Raji (cell line): ENCODE results near the gene MEF2A.

Experiments
- POLR2A ChIP-seq: IDR thresholded peaks from 2 replicates; pipeline ENCODE4 v1.6.1; 2011; ENCODE audit warnings: low read depth, low read length, control low read depth; ENCODE audit not compliant: insufficient read depth

The MEF2A gene

DNA sequence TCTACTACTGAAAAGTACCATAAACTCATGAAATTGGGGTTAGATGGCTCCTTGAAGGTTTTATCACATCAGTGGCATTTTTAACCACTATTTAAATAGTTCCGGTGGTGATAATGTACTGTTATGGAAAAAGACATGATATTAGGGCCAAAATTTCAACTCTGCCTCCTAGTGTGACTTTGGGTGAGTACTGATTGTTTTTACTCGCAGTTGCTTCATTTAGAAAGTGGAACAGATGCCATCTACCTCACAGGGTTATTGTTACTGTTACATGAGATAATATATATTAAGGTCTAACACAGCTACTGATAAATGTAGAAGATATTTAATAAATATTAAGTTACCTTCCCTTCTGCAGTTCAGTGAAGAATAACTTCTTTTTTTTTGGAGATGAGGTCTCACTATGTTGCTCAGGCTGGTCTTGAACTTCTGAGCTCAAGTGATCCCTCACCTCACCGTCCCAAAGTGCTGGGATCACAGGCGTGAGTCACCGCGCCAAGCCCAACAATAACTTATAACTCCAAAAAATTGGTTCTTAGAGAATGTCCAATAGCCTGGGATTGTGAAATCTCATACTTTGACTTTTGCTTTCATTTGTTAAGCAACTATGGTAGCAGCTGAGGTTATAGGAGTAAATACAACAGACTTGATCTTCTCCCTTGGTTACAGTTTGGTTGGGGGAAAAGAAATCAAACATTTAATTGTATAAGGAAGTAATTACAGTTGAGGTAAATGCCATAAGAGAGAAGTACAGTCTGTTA, 48.3 kb downstream of the MEF2A start:
- no peak for TF ChIP-seq POLR2A

DNA sequence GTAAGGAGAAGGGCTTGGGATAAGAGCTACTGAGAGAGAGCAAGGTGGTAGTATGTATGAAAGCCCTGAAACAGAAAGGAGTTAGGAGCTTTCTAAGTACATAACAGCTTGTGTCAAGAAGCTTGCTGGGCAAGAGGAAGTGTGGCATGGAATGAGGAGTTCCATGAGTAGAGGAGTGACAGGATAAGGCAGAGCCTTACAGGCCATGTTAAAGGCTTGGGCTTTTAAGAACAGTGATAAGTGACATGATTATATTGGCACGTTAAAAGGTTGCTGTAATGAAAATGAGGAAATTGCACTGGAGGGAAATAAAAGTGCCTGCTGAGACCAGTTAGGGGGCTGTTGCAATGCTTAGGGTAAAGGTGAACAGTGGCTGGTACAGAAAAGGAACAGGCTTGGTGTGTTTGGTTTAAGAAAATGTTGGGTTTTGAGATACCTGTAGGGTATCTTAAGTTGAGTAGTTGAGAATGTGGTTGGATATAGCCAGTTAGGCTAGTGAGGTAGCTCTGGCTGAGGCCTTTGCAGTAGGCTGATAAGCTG, 49.0 kb downstream of the MEF2A start:
- TF ChIP-seq POLR2A: no peak

DNA sequence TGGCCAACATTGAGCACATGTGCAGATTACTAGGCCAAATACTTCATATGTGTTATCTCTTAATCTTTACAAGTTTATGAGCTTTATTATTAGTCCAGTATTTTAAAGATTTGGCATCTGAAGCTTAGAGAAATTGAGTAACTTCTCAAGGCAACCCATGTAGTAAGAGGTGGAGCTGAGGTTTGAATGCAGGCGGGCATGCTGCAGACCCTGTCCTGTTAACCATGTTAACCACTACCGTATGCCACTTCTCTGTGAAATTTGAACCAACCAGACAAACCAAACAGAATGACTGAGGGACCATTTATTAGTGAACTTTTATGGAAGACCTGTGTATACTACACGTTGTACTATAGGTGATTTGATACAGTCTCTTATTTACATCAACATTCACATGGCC, 49.7 kb downstream of the MEF2A start:
- TF ChIP-seq POLR2A: no peak

DNA sequence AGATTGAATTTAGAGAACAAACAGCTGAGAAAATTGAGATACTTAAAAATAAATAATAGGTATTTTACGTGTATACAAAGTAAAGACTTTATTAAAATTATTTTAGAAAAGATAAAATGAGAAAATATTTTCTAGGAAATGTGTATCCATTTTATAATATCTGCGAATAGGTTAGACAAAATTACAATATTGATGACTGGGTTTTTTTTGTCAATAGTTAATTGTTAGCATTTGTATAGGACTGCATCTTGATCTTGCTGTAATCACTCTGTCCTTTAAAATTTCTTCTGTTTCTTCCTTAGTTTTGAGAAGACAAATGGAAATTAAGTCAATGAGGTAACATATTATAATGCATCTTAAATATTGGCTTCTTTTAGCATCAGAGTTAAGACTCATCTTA, 50.3 kb downstream of the MEF2A start:
- TF ChIP-seq POLR2A: no peak

DNA sequence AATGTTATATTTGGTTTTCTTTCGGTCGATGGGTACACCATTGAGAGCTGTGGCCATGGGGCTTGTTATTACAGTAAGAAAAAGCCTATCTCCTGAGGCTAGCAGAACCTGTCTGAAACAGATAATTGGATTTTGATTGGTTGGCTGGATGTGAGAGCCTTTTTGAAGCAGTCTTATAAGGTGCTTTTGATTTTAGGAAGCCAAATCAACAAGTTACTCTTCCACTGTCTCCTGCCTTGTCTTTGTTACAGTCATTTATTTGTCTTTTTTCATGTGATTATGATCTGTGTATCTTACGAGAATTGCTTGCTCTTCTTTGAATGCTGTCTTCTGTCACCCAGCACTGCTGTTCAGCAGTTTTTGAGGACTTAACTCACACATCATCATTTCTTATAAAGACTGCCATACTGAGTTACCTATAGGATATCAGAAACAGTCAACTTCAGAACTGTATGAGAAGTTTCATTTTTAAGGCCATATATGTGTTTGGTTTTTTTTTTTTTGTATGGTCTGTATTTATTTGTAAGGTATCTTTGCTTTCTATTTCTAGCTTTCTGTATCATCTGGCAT, 51.1 kb downstream of the MEF2A start:
- no peak for TF ChIP-seq POLR2A

DNA sequence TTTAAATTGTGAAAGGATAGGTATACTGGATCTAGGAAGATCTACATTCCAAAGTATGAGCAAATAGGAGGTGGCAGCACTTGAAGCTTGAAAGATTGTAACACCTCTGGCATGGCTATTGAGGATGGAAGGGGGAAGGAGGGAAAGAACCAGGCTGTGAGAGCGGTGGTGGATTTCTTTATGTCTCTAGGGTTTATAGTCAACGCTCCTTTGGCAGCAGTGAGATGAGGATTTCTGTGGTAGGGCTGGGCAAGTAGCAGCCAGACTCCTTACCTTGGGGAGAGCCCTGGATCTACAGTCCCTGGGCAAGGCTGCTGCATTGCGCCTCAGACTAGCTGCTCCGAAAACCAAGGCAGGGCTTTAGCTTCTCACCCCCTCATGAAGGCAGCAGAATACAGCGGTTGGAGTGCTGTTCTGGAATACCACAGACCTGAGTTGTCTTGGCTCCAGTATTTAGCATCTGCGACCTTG, 53.2 kb downstream of the MEF2A start:
- no peak for TF ChIP-seq POLR2A

DNA sequence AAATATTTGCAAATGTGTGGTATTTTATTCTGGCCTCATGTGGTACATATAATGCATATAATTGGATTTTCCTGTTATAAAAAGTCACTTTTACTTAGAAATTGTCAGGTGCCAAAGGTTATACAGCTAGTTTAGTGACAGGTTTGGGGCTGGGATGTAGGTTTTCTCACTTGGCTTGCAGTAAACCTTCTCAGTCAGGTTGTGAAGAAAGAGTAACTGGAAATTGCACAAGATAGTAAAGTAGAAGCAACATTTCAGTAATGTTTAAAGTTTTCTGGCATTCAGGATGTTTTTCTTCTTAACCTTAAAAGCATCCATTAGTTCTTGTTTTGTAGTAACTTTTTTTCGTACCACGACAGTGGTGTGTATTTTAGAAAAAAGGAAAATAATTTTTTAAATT, 53.9 kb downstream of the MEF2A start:
- no peak for TF ChIP-seq POLR2A

DNA sequence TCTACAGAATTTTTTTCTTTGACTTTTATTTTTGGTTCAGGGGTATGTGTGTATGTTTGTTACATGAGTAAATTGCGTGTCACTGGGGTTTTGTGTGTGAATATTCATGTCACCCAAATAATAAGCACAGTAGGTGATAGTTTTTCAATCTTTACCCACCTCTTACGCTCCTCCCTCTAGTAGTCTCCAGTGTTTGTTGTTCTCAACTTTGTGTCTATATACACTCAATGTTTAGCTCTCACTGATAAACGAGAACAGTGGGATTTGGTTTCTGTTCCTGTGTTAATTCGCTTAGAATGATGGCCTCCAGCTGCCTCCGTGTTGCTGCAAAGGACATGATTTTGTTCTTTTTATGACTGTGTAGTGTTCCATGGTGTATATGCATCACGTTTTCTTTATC, 54.4 kb downstream of the MEF2A start:
- no peak for TF ChIP-seq POLR2A

DNA sequence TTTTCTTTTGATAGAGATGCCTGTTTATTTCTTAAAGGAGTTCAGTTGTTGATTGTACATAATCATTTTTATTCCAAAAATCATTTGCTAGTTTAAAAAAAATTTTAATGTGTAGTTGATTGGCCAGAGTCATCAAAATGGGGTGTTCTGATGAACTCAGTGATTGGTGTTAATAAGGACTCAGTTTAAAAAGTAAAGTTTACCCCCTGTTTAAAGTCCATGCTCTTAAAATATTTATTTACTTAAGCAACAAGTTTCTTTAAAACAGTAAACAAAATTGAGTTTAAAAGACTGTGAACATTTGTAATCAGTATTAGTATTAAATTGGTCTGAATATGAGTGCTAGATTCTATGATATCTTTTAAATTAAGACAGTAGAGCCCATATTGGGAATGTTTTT, 56.0 kb downstream of the MEF2A start:
- no peak for TF ChIP-seq POLR2A

DNA sequence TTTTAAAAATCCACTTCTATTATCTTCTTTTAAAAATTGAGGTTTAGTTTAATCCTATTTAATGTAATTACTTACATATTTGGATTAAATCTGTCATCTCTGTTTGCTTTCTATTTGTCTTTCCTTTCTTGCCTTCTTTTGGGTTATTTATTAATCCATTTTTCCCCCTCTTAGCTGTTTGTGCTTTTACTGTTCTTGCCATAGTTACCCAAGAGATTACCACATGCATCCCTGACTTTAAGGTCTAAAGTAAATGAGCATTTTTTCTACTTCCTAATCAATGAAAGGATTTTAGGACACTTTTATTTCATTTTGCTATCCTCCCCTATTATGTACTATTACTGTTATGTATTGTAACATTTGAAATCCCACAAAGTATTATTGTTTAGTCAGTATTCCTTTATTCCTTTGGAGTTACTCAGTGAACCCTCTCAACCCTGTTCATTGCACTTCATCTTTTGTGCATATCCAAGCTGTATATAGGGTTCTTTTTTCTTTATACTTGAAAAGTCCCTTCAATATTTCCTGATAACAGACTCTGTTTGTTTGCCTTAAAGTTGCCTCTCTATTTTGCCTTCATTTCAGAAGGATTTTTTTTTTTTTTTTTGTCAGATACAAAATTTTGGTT, 62.7 kb downstream of the MEF2A start:
- TF ChIP-seq POLR2A: no peak

DNA sequence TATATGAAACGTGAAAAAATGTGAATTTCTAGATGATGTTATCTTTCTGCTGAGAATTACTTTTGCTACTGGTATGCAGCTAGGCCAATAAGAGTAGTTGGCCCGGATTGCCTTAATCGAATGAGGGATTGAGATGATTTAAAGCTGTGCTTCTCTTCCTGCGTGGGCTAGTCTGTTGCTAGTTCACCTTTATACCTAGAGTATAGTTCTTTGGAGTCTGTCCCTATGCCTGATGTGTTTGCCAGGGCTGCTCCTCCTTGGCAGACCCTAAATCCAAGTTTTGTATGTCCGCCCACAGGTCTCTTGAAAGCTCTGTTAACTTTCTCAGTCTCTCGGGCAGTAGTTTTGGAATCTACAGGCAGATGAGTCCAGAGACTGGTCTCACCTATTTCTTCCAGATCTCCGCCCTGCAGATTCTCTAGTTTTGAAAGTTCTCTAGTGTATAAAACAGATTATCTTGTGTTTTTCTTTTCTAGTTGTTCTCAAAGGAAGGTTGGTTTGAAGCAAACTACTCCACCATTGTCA, 64.9 kb downstream of the MEF2A start:
- TF ChIP-seq POLR2A: no peak

DNA sequence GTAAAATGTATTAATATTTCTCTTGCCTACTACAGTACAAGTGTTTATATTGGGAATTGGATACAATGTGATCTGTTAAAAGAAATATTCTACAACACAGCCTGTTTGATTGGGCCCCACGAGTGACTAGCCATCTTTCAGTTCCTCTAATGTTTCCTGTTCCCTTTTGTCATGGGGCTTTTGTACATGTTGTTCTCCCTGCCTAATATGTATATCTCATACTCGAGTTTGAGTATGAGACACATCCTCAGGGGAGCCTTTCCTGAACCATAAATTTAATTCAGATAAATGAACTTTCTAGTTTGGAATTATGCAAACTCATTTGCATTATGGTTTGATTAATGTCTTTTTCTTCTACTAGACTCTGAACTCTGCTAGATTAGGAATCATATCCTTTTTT, 65.5 kb downstream of the MEF2A start:
- TF ChIP-seq POLR2A: no peak

DNA sequence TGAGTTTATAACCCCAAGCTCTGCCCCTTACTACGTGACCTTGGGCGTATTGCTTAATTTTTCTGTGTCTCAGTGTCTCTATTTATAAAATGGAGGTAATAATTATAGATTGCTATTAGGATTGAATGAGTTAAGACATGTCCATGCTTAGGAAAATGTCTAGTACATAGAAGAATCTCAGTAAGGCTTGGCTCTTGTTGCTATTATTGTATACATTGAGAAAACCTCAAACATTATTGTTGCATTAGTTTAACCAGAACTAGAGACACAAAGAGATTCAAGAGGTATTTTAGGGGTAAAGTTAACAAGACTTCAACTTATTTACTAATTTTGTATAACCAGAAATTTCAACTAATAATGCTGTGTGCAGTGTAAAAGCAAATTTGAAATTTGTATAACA, 66.7 kb downstream of the MEF2A start:
- TF ChIP-seq POLR2A: no peak

DNA sequence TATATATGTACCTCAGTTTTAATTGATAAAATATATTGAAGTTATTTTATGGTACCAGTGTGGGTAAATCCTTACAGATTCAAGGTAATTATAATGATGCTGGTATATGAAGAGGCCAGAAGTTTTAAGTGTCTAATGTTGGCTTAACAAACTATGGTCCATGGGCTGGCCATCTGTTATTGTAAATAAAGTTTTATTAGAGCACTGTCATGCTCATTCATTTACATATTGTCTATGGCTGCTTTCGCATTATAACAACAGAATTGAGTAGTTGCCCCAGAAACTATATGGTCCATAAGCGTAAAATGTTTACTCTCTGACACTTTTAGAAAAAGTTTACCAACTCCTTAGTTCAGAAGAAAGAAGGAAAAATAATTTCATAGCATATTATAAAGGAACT, 67.9 kb downstream of the MEF2A start:
- TF ChIP-seq POLR2A: no peak

DNA sequence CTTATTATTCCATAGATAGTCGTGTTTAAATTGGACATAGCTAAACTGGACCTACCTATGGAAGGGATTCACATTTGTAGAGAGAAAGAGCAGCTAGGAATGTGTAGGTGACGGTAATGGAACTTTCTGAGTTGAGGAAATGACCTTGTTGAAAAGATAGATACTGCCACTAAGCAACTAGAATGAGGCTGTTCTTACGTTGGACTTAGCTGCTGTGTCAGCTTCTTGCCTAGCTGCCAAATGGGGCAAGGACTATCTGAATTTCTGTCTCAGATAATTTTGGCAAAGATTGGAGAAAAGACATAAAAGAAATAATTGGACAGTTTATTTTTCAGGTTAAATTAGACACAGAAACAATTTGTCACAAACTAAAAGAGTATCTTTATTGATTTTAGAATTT, 68.8 kb downstream of the MEF2A start:
- no peak for TF ChIP-seq POLR2A

DNA sequence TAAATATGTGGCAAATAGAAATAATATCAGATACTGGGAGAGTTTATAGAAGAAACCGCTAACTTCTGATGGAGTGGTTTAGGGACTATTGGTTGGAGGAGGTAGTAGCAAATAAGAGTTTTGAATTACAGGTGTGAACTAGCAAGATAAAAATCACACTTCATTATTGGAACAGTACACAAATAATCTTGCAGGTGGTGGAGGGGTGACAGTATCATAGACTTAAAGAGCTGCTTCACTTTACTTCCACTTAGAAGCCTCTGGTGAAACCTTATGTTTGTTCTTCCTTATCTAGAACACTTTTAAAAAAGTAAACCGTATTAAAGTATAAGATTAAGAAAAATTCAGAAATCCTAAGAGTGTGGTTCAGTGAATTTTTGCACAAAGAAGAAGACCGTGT, 69.4 kb downstream of the MEF2A start:
- TF ChIP-seq POLR2A: no peak

DNA sequence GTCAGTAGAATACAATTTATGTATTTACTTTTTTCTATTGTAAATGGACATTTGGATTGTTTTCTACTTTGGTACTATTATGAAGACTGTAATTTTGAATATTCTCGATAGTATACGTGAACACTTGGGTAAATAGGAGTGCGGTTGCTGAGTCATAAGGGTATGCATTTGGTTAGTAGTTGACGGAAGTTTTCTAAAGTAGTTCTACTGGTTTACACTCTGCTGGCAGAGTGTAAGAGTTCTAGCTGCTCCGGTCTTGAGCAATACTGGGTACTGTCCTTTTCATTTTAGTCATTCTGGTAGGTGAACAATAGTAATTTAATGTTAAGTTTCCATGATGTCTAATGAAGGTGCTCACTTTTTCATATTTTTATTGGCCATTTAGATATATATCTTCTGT, 70.0 kb downstream of the MEF2A start:
- TF ChIP-seq POLR2A: no peak
